Right renal cortex interstitium (tissue), 3 donors: Measurements from ENCODE around the gene ENDOV. TPM values are rescaled to one million over a fixed set of nuclear protein-coding genes. Genes with fewer than 3 reads are reported as not detected.

Experiments used
- DNase-seq, 3 donors: peaks; one replicate each; pipeline ENCODE4 v3.0.0-alpha.2; 2013; ENCODE audit warnings: low read depth in 3 of 3, low spot score in 2 of 3
- polyA plus RNA-seq, 3 donors: library from polyadenylated mRNA; unstranded; fragments of 120-200 nt; gene quantifications; one replicate each; pipeline ENCODE4 v1.2.1, GENCODE V29; 2013; ENCODE audit not compliant: insufficient read length in 3 of 3

The ENDOV gene
- polyA plus RNA-seq, 3 donors = 24.3 to 28.9 (median 25.6) TPM

GRCh38 chr17:80478487-80479245 is 63.7 kb downstream of the ENDOV start:
- DNase-seq = no peak

DNA sequence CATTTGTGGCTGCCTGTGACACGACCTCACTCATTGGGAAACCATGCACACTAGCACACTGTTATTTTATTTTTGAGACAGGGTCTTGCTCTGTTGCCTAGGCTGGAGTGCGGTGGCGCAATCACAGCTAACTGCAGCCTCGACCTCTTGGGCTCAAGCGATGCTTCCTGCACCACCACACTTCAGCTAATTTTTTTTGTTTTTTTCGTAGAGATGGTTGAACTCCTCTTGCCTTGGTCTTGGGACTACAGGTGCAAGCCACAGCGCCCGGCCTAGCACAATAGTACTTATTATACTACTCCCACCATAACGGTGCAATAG is 64.2 kb downstream of the ENDOV start:
- DNase-seq = no peak

DNA sequence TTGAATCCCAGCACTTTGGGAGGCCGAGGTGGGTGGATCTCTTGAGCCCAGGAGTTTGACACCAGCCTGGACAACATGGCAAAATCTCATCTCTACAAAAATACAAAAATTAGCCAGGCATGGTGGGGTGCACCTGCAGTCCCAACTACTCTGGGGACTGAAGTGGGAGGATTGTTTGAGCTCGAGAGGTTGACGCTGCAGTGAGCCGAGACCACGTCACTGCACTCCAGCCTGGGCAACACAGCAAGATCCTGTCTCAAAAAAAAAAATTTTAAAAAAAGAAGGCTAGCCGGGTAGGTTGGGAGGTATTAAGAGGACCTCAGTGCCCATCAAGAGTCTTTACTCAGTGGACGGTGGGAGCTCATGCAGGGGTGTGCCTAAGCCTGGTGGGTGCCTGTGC is 65.3 kb downstream of the ENDOV start:
- no peak for DNase-seq

DNA sequence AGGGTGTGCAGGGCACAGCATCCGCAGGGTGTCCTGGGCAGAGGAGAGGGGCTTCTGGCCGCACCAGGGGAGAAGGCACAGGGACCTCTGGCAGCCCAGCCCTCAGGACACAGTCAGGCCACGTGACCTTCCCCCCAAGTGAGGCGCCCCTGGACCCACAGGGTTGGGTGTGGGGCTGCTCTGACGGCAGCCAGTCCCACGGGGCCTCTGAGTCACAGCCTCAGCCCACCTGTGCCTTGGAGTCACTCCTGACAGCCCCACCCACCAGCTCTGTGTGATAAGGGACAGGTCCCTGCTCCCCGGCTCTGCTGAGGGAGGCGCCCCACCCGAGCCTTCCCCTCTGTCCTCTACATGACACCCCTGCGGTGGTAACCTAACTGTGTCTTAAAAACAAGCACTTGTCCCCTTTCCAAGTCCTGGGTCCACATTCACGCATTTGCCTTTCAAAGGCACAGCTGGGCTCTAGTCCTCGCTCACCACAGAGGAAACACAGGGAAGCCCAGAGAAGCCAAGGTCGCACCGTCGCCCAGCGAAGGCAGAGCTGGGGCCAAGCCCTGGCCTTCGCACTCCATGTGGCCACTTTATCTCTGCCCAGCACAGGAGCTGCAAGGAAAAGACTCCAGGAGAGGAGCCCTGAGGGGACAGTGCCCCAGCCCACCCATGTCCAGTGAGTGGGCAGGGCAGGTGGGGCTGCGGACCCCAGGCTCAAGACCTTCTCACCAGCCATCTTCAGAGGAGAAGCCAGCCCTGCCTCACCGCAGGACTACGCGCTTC is 66.5 kb downstream of the ENDOV start:
- DNase-seq = no peak

DNA sequence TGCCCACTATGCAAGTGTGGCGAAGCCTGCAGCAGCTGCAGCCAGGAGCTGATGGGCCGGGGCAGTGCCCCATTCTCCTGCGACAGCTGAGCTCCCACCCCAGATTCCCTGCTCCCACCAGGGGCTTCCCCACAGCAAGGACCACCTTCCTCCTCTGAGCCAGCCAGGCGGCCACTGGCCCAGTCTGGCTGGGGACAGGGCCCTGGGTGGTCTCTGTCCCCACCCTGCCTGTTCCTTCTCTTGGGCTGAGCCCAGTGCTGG is 67.0 kb downstream of the ENDOV start:
- no peak for DNase-seq

DNA sequence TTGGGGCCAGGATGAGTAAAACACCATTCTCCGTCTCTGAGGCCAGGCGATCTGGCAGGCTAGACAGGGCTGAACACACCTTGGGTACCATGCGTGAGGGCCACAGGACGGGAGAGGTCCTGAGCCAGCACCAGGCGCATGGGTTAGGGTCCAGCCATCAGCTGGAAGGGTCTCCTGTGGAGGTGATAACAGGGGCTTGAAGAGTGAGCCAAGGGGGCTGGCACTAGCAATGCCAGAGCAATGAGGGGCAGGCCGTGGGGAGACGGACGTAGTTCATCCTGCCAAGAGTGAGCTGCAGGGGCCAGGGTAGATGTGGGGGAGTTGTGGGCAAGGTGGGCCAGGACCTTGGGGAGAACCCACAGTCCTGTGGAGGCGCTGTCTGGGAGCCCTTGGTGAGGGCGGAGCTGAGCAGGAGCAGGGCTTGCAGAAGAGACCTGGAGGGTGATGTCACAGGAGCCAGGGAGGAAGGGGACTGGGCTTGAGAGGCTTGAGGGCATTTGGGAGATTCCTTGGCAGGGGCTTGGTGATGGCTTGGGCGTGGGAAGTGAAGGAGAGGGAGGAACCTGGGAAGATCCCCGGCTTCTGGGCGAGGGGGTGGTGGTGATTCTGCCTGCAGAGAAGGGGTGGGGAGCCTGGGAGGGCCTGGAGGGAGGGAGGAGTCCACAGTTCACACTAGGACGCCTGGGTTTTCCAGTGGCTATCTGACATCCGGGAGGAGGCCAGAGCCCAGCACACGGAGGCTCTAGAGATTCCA is 67.8 kb downstream of the ENDOV start:
- DNase-seq = no peak

GRCh38 chr17:80485846-80486245 is 70.9 kb downstream of the ENDOV start:
- no peak for DNase-seq

DNA sequence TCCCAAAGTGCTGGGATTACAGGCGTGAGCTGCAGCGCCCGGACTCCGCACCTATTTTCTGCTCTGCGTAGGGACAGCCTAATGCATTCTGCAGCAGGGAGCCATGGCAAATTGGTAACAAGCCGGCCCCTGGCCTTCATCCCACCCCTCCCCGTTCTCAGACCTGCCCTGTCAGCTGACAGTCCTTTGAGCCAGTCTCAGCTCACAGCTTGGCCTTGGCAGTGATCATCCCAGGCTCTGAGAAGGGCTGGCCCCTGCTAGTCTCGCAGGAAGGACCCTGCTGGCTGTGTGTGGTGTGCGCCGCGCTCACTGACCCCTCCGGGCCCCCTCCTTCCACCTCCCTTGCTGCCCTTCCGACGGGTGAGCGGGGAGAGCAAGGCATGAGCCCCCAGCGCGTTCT is 71.7 kb downstream of the ENDOV start:
- DNase-seq = no peak

- no peak for DNase-seq
Measured at GRCh38 chr17:80487511-80487910, 72.5 kb downstream of the ENDOV start.

Other genes starting within 250 kb of the ENDOV start
- under 1 TPM; 0.57 to 0.93 (median 0.83) TPM for gene CARD14, start 245.1 kb upstream of the ENDOV start, polyA plus RNA-seq
- 10 to 100 TPM; 29.3 to 30.7 (median 29.4) TPM for gene SGSH, start 194.8 kb upstream of the ENDOV start, polyA plus RNA-seq
- 10 to 100 TPM; 20.2 to 22.7 (median 22.4) TPM for gene SLC26A11, start 194.7 kb upstream of the ENDOV start, polyA plus RNA-seq
- gene RNF213, start 154.3 kb upstream of the ENDOV start, polyA plus RNA-seq = 10 to 100 TPM; 47.5 to 56.8 (median 50.5) TPM
- 1 to 10 TPM in 2 of 3 donors, under 1 TPM in 1; 0.83 to 1.5 (median 1.3) TPM for gene NPTX1, start 61.4 kb downstream of the ENDOV start, polyA plus RNA-seq
- 10 to 100 TPM; 16.7 to 18.7 (median 17.1) TPM for gene RPTOR, start 129.7 kb downstream of the ENDOV start, polyA plus RNA-seq